HG03175 (cell line): ENCODE results near the gene TCTA.

Source experiments
- ATAC-seq: cut with Tn5 transposase; IDR thresholded peaks from one replicate; pipeline ENCODE4 v1.9.1; 2021; ENCODE audit warnings: mild to moderate bottlenecking, moderate library complexity; ENCODE audit not compliant: unreplicated experiment

The TCTA gene

DNA sequence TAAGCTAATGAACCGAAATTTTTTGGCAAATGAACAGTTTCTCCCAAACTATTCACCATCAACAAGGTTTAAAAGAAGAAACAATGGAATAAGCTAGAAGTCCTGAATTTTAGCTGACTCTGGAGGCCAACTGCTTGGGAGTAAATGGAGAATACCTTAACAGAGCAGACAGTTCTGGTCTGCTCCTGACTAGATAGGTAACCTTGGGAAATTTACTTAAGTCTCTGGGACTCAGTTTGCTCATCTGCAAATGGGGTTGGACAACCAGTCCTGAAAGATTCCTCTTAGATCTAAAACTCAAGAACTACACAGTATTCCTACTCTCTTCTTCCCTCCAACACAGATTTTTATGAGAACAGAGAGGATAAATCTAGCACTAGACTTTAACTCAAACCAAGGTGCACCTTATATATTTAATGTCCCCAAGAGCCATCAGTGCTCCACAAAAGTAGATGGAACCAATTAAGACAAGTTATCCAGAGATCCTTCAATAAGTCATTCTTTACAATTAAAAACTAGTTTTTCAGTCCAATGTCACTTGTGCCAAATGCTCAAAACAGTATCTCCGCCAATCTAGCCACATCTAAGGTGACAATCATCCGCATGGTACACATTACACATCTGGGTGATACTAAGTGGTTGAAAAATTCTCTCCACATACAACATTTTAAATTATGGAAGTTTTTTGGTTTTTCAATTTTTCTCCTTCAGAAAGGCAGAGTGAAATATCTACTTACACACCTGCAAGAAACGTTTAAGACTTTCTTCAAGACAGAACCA lies 2.0 kb upstream of the TCTA start:
- ATAC-seq, result no peak

DNA sequence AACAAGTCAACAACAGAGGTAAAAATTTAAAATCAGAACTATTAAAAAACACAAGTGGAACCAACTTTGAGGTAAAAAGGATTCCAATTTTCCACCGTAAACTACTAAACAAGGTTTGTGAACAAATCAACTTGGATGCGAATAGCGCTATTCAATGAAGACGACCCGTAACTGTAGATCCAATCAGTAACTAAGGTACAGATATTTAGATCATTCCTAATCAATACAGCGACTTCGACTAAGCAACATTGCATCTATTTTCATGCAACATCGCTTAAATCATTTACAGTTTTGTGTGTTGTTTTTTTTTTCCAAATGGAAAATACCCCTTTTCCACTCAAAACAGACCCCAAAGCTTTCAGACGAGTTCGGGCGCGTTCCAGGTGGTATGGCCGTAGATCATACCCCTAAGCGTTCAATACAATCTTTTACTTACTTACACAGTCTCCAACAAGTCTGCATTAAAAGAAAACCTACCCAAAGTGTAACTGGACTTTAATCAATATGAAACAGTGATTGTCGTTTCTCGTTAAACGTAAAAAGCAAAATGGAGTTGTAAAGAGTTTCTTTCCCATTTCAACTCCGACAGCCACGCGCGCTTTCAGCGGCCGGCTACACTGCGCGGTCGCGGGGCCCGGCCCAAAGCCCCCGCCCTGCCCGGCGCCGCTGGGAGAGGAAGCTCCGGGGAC lies 1.2 kb upstream of the TCTA start:
- no peak for ATAC-seq

DNA sequence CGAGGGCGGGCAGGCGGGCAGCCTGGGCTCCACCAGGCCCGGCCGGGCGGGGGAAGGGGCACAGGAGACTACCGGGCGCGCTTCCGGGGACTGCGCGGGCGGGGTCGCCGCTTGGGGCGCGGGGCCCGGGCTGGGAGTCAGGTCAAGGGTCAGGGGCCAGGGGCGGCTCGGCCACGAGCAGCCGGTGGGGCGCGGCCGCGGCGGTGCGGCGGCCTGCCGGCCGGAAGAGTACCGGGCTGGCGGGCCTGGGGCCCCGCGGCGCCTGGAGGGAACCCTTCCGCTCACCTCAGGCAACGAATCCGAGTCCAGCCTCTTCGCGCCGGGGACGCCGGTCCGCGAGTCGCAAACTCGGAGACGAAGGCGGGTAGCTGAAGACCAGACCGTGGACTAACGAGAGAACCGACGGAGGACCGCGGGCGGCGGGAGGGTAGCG lies 672 bp upstream of the TCTA start:
- ATAC-seq, result peak; percentile 25

DNA sequence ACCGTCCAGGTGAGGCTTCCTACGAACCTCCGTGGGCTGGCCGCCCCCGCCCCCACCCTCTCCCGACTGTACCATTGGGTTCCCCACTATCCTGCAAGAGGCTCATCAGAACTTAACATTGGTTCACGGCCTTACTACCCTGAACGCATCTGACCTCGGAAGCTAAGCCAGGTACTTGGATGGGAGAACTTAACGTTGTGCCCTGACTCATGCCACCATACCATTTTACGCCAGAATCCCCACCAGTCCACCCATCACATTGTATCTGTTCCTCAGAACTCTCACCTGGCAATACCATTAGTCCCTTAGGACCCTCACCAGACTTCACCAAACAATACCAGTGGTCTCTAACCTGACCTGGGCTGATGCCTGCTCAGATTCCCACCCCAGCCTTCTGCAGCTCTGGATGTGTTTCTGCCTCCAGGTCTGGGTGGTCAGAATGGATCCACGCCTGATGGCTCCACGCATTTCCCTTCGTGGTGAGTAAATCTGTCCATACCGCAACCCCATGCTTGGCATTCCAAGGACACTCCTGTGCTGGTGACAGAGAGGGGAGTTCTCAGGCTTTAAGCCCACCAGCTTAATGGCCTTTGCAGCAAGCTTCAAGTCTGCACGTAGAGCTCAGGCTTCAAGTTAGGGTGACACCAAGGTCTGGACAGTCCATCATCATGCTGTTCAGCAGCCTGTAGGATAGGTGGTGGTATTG lies 562 bp downstream of the TCTA start:
- ATAC-seq, result no peak

DNA sequence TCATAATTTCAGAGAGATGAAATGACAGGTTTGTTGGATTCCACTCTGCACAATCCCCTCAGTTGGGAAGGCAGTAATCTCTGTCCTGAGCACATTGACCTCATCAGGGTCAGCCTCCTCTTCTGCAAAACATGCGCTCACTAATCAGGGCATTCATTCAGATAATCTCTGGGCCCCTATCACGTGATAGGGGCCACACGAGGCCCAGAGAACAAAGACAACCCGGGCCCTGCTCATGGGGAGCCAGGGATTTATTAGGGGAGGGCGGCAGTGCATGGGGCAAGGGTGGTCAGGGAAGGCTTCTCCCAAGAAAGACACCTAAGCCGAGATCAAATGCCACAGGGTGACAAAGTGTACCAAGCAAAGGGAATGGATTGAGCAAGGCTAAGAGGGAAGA lies 1.1 kb downstream of the TCTA start:
- ATAC-seq, result no peak

DNA sequence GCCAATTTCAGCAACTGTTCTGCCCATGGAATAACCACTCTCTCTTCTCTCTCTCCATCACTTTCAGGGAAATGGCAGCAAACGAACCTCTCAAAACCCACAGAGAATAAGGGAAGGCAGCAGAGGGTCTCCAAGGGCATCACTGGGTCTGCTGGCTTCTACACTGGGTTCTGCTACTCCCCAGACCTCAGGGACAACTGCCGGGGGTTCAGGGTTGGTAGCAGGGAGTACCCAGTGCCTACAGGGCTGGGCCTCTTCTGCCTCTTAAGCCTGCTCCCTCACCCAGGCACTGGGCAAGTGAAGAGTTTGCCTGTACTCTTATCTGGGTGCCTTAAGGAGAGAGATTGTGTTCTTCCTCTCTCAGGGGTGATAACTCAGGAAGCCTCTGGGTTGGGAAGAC lies 2.5 kb downstream of the TCTA start:
- ATAC-seq, result no peak

DNA sequence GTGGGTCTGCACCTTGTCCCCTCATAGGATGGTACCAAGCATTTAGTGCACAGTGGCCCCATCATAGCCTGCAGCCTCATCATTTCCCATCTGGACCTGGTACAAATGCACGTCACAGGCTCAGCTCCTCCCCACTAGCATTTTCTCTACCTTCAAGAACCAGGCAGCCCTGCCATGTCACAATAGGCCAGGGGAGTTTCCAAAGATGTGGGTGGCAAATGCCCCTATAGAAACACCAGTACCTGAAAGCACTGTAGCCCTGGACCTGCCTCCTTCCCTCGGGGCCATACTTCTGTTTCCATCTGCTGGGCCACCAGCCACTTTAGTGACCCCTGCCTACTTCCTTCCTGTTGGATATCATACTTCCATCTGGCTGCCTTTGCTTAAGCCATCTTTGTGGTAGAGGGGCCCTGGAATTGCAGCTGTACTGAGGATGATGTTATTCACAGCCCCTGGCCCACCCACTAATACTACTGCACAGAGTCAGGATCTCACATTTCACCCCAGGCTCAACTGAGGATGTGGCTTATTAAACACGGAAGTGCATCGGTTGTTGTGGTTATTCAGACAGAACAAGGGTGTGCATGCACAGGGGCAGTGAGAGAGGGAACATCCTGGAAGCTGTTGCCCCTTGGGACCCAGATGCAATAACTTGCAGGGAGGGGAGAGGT lies 3.8 kb downstream of the TCTA start:
- ATAC-seq, result no peak

DNA sequence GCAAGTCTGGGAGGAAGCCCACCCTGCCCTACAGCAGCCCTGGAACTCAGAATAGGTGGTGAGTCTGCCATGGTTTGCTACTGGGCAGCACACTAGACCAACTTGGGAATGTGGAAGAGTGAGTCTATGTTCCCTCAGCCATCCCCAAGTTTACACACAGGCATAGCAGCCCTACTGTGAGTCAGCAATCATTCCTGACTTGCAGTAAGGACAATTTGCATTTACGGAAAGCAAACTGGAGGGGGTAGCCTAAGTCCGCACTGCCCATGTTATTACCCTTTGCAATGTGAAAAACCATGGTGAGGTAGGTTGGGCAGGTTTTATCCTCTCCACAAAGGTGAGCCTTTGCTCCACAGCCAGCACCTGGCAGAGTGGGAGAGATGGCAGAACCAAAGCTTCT lies 4.6 kb downstream of the TCTA start:
- no peak for ATAC-seq

DNA sequence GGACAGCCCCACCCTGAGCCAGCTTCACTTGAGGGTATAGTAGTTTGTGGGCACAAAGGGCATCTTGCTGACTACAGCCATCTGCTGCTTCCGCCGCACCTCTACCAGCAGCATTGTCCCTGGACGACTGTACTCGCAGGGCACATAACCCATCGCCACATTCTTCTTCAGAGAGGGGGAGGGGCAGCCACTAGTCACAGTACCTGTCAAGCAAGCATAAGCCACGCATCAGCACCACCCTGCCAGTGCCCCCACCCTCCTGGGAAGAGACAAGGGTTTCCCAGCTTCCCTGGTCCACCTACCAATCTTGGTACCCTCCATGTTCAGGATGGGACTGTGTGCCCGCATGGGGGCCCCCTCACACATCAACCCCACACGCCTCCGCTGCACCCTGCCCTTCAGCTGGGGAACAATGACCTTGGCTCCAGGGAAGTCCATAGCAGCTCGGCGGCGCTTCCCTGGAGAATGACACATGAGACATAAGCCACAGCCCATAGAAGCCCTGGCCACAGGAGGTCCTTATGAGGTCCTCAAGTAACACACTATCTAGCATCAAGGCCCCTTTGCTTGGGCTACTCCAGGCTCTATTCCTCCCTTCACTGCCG lies 5.4 kb downstream of the TCTA start:
- ATAC-seq, result no peak

DNA sequence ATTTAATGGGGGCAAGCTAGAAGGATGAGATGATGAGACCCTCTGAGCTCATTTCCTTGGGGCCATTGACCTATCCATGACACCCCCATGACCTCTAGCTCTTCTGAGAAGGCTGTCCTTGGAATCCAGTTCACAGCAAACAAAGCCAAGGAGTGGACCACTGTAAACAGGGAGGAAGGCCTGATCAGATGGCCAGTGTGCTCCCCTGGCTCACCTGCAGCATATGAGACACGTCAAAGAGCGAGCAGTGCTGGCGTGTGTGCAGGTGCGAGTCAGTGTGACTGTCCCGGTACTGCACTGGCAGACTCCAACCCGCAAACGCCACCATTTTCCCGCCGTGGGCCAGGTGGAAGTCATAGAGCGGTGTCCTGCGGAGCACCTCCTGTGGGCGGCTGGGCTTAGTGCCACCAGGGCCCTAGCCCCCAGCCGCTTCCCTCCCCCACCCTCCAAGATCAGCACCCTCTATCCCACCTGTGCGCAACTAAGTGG lies 9.7 kb downstream of the TCTA start:
- no peak for ATAC-seq

DNA sequence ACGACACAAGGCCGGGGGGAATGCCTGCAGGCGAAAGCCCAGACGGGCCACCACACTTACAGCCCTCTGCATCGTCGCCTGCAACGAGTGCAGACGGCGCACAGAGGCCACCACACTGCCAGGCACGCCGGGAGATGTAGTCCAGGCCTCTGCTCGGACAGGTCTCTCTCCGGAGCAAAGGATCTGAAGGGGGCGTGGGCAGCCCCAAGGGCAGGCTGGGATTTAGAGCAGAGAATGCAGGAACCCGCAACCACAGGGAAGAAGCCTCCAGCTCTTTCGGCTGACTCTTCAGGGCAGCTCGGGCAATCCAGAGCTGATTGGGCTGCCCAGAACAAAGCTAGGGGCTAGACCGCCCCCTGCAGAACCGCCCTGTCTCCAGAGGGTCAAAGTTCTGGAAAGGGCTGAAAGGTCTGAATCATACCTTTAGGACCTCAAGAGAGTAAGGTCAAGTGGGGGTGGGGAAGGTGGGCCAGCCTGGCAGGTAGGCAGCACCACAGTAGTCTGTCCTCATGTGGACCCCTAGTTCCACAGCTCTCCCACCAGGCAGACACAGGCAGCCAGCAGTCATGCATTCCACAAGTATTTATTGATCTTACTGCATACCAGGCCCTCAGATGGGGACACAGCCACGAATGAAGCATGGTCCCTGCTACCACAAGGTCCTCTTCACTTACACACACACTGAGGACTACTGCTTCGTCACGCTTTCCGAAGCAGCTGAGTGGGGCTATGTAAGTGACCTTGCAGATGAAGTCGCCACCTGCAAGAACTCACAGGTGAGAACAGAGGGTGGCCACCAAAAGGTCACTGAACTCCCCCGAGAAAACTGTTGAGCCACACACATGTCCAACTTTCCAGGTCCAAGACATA lies 10.4 kb downstream of the TCTA start, which contains the start of gene AMT:
TSS of gene AMT (minus strand) at position 95 of the 870 bp plus-strand sequence. CDS start at position 72, 23 bp downstream.
- ATAC-seq, result no peak

DNA sequence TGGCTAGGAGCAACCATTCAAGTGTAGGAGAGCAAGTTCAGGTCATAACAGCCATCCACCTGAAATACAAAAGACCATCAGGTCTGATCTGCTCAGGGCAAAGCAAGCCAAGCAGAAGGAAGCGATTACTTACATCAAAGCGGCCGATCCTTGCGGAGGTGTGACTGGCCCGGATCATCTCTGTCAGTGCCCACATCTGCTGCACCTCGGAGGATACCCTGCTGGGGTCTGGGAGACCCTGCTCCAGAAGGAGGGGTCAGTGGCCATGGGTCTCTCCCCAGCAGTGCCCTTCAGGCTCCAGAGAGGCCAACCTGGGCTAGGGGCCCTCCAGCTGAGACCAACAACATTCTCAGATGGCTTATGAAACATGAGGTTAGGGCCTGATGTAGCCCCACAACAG lies 12.6 kb downstream of the TCTA start:
- ATAC-seq, result no peak

DNA sequence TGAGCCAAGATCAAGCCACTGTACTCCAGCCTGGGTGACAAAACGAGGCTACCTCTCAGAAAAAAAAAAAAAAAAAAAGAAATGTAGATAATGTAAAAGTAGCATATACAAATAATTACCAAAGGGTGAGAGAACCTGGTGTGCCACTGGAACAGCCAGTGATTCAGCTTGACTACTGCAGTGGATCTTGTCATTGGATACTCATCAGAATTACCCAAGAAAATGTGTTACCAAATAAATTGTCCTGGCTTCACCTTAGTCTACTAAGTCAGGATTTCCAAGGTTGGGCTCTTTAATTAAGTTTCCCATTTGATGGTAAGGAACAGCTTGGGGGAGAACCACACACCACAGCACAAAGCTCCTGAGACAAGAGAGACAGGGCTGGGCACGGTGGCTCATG lies 15.4 kb downstream of the TCTA start:
- ATAC-seq, result no peak

DNA sequence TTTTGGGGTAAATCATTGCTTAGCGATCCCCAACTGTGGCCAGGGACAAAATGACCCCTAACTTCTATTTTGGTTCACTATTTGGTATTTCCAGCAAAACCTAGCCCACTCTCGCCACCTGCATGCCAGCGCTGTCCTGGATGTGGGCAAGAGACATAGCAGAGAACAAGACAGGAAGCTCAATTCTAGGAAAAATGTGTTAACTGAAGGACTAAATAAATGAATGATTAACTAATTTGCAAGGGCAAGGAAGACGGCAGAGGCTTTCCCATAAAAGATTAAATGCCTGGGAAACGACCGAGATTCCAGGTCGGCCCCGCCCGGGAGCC lies 16.5 kb downstream of the TCTA start:
- ATAC-seq, result peak; percentile 4

DNA sequence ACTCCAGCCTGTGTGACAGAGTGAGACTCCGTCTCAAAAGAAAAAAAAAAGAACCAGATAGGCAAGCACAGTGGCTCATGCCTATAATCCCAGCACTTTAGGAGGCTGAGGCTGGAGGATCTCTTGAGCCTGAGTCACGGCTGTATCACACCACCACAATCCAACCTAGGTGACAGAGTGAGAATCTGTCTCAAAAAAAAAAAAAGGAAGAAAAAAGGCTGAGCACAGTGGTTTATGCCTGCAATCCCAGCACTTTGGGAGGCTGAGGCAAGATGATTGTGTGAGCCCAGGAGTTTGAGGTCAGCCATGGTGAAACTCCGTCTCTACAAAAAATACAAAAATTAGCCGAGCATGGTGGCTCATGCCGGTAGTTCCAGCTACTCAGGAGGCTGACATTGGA lies 22.5 kb downstream of the TCTA start:
- no peak for ATAC-seq

DNA sequence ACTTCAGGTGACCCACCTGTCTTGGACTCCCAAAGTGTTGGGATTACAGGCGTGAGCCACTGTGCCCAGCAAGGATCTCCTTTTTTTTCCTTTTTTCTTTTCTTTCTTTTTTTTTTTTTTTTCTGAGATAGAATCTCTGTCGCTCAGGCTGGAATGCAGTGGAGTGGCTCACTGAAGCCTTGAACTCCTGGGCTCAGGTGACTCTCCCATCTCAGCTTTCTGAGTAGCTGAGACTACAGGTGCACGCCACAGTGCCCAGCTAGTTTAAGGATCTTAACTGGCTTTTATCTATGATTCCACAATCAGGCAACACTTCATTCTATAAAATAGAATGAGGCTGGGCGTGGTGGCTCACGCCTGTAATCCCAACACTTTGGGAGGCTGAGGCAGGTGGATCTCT lies 33.2 kb downstream of the TCTA start:
- ATAC-seq, result no peak

DNA sequence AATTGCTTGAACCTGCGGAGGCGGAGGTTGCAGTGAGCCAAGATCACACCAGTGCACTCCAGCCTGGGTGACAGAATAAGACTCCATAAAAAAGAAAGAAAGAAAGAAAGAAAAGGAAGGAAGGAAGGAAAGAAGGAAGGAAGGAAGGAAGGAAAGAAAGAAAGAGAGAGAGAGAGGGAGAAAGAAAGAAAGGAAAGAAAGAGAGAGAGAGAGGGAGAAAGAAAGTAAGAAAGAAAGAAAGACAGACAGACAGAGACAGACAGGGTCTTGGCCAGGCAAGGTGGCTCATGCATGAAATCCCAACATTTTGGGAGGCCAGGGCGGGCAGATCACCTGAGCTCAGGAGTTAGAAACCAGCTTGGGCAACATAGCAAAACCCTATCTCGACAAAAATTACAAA lies 41.4 kb downstream of the TCTA start:
- ATAC-seq, result no peak

DNA sequence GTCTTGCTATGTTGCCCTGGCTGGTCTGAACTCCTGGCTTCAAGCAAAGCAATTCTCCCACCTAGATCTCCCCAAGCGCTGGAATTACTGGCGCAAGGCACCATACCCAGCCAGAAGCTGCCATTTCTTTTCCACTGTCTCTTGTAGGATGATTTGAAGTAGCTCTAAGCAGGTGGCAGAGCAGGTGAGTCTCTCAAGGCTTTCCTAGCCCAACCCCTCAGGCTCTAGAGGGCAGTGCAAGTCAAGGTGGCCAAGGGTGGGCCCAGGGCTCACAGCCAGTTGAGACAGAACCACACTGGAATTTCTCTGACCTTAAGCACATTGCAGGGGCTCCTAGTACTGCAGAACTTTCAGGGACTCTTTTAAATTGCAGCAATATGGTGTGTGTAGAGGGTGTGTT lies 42.2 kb downstream of the TCTA start:
- no peak for ATAC-seq

DNA sequence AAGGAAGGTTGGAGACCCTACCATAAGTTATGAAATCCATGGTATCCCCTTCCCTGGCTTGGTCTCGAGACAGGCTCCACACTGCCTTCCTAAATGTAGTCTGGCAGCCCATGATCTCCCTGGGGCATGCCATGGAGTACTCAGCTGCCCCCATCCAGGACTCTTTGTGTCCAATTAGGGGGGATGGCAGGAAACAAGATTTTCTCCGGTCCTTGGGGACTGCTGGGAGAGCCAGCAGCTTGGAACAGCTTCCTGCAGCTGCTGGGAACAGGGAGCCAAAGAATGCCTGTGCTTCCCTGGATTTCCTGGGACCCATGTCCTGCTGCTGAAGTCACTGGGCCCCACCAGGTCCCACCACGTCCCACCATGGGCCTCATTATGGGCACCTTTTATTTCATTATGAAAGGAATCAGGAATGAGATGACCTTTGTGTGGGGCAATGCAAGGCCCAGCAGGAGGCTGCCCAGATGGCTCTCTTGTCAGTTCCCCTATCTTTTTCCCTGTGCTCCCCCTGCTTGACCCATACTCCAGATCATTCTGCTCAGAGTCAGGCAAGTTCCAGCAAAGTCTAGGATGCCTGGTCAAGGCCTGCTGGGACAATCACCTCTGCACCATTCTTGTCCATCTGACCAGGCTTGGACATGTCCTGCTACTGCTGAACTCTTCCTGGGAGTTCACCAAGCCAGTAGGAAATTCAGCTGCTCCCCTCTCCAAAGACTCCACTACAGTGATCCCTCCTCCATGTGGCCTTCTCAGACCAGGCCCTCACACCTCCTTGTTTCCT lies 42.9 kb downstream of the TCTA start:
- ATAC-seq, result no peak
